ENCODE data around the gene UNC45A.

GRCh38 chr15:90915808-90916440 is 19.2 kb upstream of the UNC45A start:
- no peak for TF ChIP-seq CTCF (IDR thresholded peaks at IDR 0.05; ENCODE audit: low read length)
- TF ChIP-seq EZH2 (IDR thresholded peaks at IDR 0.05; ENCODE audit: borderline replicate concordance, low read length): no peak

Data from OCI-LY1 (cell line).